ENCODE measurements around the gene MGAT1. TPM values are rescaled to one million over a fixed set of nuclear protein-coding genes. Genes with fewer than 3 reads are reported as not detected.

Gene MGAT1
- polyA plus RNA-seq, 3 donors, result 231 to 523 (median 385) TPM

GRCh38 chr5:180771839-180772238, 30.8 kb downstream of the MGAT1 start:
- peaks cover 10 to 32% (median 21%) of the 10 kb centered on the region in 7 donors for H3K9me3 Mint-ChIP-seq
- no peak overlapping the region for H2AFZ ChIP-seq (ENCODE audit: insufficient read depth, low read depth, low read length, poor library complexity, severe bottlenecking)

DNA sequence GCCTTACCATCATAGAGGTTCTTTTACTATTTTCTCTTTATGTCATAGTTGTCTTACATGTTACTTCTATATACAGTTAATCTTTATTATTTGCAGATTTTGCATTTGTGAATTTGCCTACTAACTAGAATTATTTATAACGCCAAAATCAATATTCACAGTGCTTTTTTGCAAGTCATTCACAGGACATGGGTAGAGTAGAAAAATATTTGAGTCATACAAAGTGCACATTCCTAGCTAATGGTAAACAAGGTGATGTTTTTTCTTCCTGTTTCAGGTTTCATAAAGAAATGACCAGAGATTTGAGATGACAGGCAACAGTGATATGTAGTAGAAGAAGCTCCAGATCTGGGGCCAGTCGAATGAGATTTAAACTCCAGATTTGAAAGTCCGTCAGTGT, 32.8 kb downstream of the MGAT1 start:
- no peaks in the 10 kb centered on the region for H3K4me1 Mint-ChIP-seq
- H3K36me3 ChIP-seq (replicated peaks in 1 of 2; ENCODE audit: control insufficient read depth in 1 of 2, insufficient read depth in 2 of 2, low read length in 2 of 2), result no peaks in the 10 kb centered on the region
- no peak overlapping the region for H3K9ac ChIP-seq (ENCODE audit: insufficient read depth, low read length, poor library complexity, severe bottlenecking)
- no peak for DNase-seq
- no peak overlapping the region for H3K4me3 Mint-ChIP-seq
- H3K79me2 ChIP-seq (ENCODE audit: insufficient read depth, low read length), result no peaks in the 10 kb centered on the region
- H3K4me3 ChIP-seq (replicated peaks in 1 of 3; ENCODE audit: low read depth in 2 of 3, low read length in 3 of 3), result no peak overlapping the region
- H2AFZ ChIP-seq (ENCODE audit: insufficient read depth, low read depth, low read length, poor library complexity, severe bottlenecking), result no peak overlapping the region
- H3K4me2 ChIP-seq (replicated peaks; ENCODE audit: extremely low read depth, low read length, poor library complexity, severe bottlenecking), result no peak overlapping the region
- peaks cover 5 to 7% (median 6%) of the 10 kb centered on the region in 3 donors for H3K27me3 Mint-ChIP-seq (ENCODE audit: low read depth in 3 of 3)
- H3K27ac ChIP-seq (ENCODE audit: low read depth in 1 of 2, low read length in 2 of 2), result no peak overlapping the region
- TF ChIP-seq, protein P1, sequence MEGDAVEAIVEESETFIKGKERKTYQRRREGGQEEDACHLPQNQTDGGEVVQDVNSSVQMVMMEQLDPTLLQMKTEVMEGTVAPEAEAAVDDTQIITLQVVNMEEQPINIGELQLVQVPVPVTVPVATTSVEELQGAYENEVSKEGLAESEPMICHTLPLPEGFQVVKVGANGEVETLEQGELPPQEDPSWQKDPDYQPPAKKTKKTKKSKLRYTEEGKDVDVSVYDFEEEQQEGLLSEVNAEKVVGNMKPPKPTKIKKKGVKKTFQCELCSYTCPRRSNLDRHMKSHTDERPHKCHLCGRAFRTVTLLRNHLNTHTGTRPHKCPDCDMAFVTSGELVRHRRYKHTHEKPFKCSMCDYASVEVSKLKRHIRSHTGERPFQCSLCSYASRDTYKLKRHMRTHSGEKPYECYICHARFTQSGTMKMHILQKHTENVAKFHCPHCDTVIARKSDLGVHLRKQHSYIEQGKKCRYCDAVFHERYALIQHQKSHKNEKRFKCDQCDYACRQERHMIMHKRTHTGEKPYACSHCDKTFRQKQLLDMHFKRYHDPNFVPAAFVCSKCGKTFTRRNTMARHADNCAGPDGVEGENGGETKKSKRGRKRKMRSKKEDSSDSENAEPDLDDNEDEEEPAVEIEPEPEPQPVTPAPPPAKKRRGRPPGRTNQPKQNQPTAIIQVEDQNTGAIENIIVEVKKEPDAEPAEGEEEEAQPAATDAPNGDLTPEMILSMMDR (IDR thresholded peaks at IDR 0.05), result no peak
- no peak overlapping the region for H3K27ac Mint-ChIP-seq
- no CpG with 5 or more reads among the region's 3 CpGs for WGBS (ENCODE audit: insufficient coverage)
- no peaks in the 10 kb centered on the region for H3K27me3 ChIP-seq (ENCODE audit: control insufficient read depth in 2 of 2, insufficient read depth in 2 of 2, low read length in 2 of 2)
- peaks cover 10 to 33% (median 23%) of the 10 kb centered on the region in 7 donors for H3K9me3 Mint-ChIP-seq
- intact Hi-C loops (cut with micrococcal nuclease), result no loop called here
- no peaks in the 10 kb centered on the region for H4K20me1 ChIP-seq (ENCODE audit: insufficient read depth, low read length)
- no peaks in the 10 kb centered on the region for H3K36me3 Mint-ChIP-seq
- no peaks in the 10 kb centered on the region for H3K4me1 ChIP-seq (ENCODE audit: control insufficient read depth in 1 of 2, insufficient read depth in 2 of 2, low read length in 2 of 2)
- H3K9me3 ChIP-seq (replicated peaks in 1 of 2; ENCODE audit: control insufficient read depth in 1 of 2, insufficient read depth in 1 of 2, low read length in 2 of 2), result peaks cover 0 to 3% of the 10 kb centered on the region in 2 donors

More at GRCh38 chr5:180771839-180772238, 30.8 kb downstream of the MGAT1 start:
- H3K36me3 ChIP-seq (replicated peaks in 1 of 2; ENCODE audit: control insufficient read depth in 1 of 2, insufficient read depth in 2 of 2, low read length in 2 of 2), result no peaks in the 10 kb centered on the region
- H3K4me1 Mint-ChIP-seq, result no peaks in the 10 kb centered on the region
- no peak overlapping the region for H3K27ac Mint-ChIP-seq
- no peak overlapping the region for H3K4me3 ChIP-seq (replicated peaks in 1 of 3; ENCODE audit: low read depth in 2 of 3, low read length in 3 of 3)
- TF ChIP-seq, protein P1 (IDR thresholded peaks at IDR 0.05), result no peak
- H3K36me3 Mint-ChIP-seq, result no peaks in the 10 kb centered on the region
- H3K9ac ChIP-seq (ENCODE audit: insufficient read depth, low read length, poor library complexity, severe bottlenecking), result no peak overlapping the region
- no peaks in the 10 kb centered on the region for H3K4me1 ChIP-seq (ENCODE audit: control insufficient read depth in 1 of 2, insufficient read depth in 2 of 2, low read length in 2 of 2)
- H3K4me2 ChIP-seq (replicated peaks; ENCODE audit: extremely low read depth, low read length, poor library complexity, severe bottlenecking), result no peak overlapping the region
- no peaks in the 10 kb centered on the region for H4K20me1 ChIP-seq (ENCODE audit: insufficient read depth, low read length)
- no peak overlapping the region for H3K27ac ChIP-seq (ENCODE audit: low read depth in 1 of 2, low read length in 2 of 2)
- DNase-seq, result no peak
- H3K79me2 ChIP-seq (ENCODE audit: insufficient read depth, low read length), result no peaks in the 10 kb centered on the region
- H3K4me3 Mint-ChIP-seq, result no peak overlapping the region
- peaks cover 0 to 3% of the 10 kb centered on the region in 2 donors for H3K9me3 ChIP-seq (replicated peaks in 1 of 2; ENCODE audit: control insufficient read depth in 1 of 2, insufficient read depth in 1 of 2, low read length in 2 of 2)
- intact Hi-C loops (cut with micrococcal nuclease), result no loop called here
- peaks cover 8 to 10% (median 10%) of the 10 kb centered on the region in 3 donors for H3K27me3 Mint-ChIP-seq (ENCODE audit: low read depth in 3 of 3)
- H3K27me3 ChIP-seq (ENCODE audit: control insufficient read depth in 2 of 2, insufficient read depth in 2 of 2, low read length in 2 of 2), result no peaks in the 10 kb centered on the region
